ENCODE results near the gene OR6V1.
A peak's percentile ranks its signal among the peaks of the same experiment; 100 is the strongest.

The OR6V1 gene

DNA sequence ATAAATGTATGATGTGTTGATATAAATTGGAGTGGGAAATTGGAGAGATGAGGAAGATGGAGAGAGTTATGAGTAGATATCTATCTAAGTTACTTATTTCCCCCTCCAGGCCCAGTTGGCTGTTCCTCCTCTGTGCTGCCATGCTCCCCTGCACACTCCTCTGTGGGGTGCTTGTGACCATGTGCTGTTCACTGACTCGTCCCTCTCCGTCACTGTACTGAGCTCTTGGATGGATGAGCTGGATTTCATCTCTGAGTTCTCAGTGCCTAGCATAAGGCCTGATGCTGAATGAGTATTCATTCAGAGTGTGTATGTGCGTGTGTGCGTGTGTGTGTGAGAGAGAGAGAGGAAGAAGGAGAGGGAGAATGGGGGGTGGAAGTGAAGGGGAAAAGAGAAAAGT, 39.7 kb upstream of the OR6V1 start:
- DNase-seq (ENCODE audit: low read depth) = no peak
- no peak overlapping the region for H3K4me3 ChIP-seq (replicated peaks; ENCODE audit: low read depth, low read length)
- TF ChIP-seq, protein P1, sequence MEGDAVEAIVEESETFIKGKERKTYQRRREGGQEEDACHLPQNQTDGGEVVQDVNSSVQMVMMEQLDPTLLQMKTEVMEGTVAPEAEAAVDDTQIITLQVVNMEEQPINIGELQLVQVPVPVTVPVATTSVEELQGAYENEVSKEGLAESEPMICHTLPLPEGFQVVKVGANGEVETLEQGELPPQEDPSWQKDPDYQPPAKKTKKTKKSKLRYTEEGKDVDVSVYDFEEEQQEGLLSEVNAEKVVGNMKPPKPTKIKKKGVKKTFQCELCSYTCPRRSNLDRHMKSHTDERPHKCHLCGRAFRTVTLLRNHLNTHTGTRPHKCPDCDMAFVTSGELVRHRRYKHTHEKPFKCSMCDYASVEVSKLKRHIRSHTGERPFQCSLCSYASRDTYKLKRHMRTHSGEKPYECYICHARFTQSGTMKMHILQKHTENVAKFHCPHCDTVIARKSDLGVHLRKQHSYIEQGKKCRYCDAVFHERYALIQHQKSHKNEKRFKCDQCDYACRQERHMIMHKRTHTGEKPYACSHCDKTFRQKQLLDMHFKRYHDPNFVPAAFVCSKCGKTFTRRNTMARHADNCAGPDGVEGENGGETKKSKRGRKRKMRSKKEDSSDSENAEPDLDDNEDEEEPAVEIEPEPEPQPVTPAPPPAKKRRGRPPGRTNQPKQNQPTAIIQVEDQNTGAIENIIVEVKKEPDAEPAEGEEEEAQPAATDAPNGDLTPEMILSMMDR (IDR thresholded peaks at IDR 0.05; ENCODE audit: low read length, missing control alignments) = no peak

DNA sequence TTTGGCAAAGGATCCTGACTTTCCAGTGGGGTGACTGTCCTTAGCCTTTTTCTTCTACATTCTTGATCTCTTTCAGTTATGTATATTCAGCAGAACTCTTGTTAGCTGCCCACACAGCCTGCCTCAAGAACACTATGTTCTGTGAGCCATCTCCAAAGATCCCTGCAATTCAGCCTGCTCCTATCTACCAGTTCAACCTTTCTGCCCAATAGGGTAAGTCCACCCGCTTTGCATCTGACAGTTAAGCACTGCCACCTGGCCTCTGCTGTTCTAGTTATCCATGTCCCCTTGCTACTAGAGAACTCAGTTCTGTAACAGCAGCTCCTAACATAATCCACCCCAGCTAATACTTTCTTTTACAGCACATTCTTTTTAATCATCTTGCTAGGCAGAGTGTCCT, 38.7 kb upstream of the OR6V1 start:
- TF ChIP-seq, protein P1 (IDR thresholded peaks at IDR 0.05; ENCODE audit: low read length, missing control alignments) = no peak
- no peak overlapping the region for H3K4me3 ChIP-seq (replicated peaks; ENCODE audit: low read depth, low read length)
- peak; percentile 58 for DNase-seq (ENCODE audit: low read depth)

DNA sequence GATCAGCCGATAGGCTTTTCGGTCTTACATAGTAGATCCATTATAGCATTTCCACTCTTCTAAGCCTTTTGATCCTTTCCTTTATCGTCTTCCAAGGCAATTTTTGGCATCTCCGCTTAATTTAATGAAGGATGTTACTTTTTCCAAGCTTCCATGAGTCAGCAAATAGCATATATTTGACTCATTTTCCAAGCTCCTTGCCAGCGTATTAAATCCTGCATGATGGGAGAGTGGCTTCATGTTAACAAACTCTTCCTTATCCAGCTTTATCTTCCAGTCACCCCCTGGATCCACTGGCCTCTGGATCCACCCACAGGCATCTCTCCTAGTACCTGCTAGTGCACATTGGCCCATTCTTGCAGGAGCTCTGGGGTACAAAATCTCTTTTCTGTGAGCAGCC, 38.2 kb upstream of the OR6V1 start:
- H3K4me3 ChIP-seq (replicated peaks; ENCODE audit: low read depth, low read length) = no peak overlapping the region
- TF ChIP-seq, protein P1 (IDR thresholded peaks at IDR 0.05; ENCODE audit: low read length, missing control alignments) = no peak
- peak; percentile 84 for DNase-seq (ENCODE audit: low read depth)

DNA sequence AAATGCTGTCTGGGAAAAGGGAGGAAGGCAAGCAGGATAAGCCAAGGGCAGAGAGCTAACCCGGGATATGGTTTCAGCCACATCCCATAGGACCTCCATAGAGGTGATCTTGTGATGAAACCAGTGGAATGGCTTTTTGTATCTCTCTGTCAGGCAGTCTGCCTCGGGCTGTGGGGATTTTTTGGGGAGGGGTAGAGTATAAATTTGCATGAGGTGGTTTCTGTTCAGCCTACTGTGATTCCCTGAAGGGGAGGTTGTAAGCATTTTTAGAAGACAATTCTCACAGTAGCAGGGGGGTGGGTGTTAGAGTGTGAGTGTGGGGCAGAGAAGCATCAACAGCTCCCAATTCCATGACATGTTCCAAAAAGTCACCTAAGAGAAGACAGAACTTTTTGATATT, 37.1 kb upstream of the OR6V1 start:
- H3K4me3 ChIP-seq (replicated peaks; ENCODE audit: low read depth, low read length) = no peak overlapping the region
- TF ChIP-seq, protein P1 (IDR thresholded peaks at IDR 0.05; ENCODE audit: low read length, missing control alignments) = no peak
- no peak for DNase-seq (ENCODE audit: low read depth)

DNA sequence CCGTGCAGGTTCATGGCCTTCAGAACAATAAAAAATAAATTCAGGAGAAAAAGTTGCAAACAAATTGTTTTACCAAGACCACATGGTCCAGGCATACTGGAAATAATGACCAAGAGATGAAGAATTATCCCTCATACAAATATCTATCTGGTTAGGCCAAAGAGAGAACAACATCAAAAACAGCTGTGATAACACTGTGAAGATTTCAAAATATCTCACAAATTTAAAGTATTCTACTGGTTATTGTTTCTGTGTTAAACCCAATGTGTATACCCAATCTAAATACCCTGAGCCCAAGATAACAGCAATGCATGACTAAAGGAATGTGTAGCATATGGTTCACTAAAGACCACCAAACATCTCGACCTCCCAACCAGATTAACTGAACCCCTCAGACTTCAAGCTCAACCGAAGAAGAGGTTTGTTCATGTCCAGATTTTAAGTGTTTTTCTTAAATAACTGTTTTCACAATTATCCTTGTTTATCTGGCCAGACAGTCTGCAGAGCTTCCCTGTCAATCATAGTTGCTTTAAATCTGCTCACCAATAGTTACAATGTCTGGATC, 36.1 kb upstream of the OR6V1 start:
- TF ChIP-seq, protein P1 (IDR thresholded peaks at IDR 0.05; ENCODE audit: low read length, missing control alignments) = no peak
- peak; percentile 26 for DNase-seq (ENCODE audit: low read depth)
- H3K4me3 ChIP-seq (replicated peaks; ENCODE audit: low read depth, low read length) = no peak overlapping the region

DNA sequence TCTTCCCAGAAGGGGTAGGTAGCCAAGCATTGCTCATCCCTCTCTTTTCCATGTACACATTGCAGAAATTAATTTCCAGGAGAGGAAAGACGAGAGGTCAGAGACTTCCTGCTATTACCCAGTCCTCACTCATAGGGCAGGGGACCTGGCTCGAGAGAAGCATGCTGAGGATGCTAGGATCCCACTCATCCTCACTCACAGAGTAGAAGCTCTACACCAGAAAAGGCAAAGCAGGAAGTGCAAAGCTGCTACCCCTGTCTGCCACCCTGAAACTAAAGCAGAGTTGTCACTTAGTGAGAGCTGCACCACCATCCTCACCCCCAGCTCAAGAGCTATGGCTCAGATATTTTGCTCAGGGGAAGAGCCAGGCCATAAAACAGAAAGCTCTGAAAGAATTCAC, 35.1 kb upstream of the OR6V1 start:
- TF ChIP-seq, protein P1 (IDR thresholded peaks at IDR 0.05; ENCODE audit: low read length, missing control alignments) = no peak
- DNase-seq (ENCODE audit: low read depth) = no peak
- H3K4me3 ChIP-seq (replicated peaks; ENCODE audit: low read depth, low read length) = no peak overlapping the region

DNA sequence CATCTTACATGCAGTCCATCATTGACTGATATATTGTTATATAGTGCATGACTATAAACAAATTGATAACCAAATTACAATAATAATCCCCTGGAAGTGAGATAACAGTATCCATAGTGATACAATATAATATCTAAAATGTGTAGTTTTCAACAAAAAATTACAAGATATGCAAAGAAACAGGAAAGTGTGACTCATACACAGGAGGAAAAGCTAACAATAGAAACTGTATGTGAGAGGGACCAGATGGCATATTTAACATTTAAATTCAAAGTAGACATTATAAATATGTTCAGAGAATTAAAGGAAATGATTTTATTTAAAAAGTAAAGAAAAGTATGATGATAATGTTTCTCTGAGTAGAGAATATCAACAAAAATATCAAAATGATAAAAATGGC, 33.2 kb upstream of the OR6V1 start:
- H3K4me3 ChIP-seq (replicated peaks; ENCODE audit: low read depth, low read length) = no peak overlapping the region
- DNase-seq (ENCODE audit: low read depth) = peak; percentile 72
- TF ChIP-seq, protein P1 (IDR thresholded peaks at IDR 0.05; ENCODE audit: low read length, missing control alignments) = no peak

All from fibroblast of pulmonary artery (primary cell).